HepG2 (cell line): ENCODE results near the gene ZKSCAN3. TPM values are rescaled to one million over a fixed set of nuclear protein-coding genes. Genes with fewer than 3 reads are reported as not detected.

Source experiments
- CSRNP1 ChIP-seq: sonication (generic); formaldehyde crosslinking; IDR thresholded peaks from 2 replicates; pipeline ENCODE4 v1.8.1; 2023; ENCODE audit warnings: mild to moderate bottlenecking, missing genetic modification reagents
- FOXJ3 ChIP-seq: sonication (generic); formaldehyde crosslinking; IDR thresholded peaks from 2 replicates; pipeline ENCODE4 v1.4.0; 2020; ENCODE audit warnings: missing genetic modification reagents, mild to moderate bottlenecking, borderline replicate concordance
- FOXK2 ChIP-seq: fragments of 450-650 bp; IDR thresholded peaks from 2 replicates; pipeline ENCODE4 v1.6.1; 2016
- KDM4B ChIP-seq: sonication (generic); formaldehyde crosslinking; IDR thresholded peaks from 2 replicates; pipeline ENCODE4 v1.4.0; 2020; ENCODE audit warnings: missing genetic modification reagents
- MTERF4 ChIP-seq: sonication (generic); formaldehyde crosslinking; IDR thresholded peaks from 2 replicates; pipeline ENCODE4 v1.8.0; 2023; ENCODE audit warnings: mild to moderate bottlenecking, missing genetic modification reagents
- NFE2L2 ChIP-seq: fragments of 150-350 bp; IDR thresholded peaks from 2 replicates; pipeline ENCODE4 v1.6.1; 2014; ENCODE audit warnings: low read length
- RFXAP ChIP-seq: sonication (generic); formaldehyde crosslinking; IDR thresholded peaks from 2 replicates; pipeline ENCODE4 v1.4.0; 2020; ENCODE audit warnings: missing genetic modification reagents, borderline replicate concordance
- TERF1 ChIP-seq: sonication (generic); formaldehyde crosslinking; IDR thresholded peaks from 2 replicates; pipeline ENCODE4 v1.8.0; 2022; ENCODE audit warnings: mild to moderate bottlenecking, missing genetic modification reagents, moderate library complexity
- TMF1 ChIP-seq: sonication (generic); formaldehyde crosslinking; IDR thresholded peaks from 2 replicates; pipeline ENCODE4 v1.8.1; 2022; ENCODE audit warnings: low read depth, missing genetic modification reagents
- ZBTB39 ChIP-seq: sonication (generic); formaldehyde crosslinking; IDR thresholded peaks from 2 replicates; pipeline ENCODE4 v1.5.0; 2020; ENCODE audit warnings: missing genetic modification reagents
- ZEB1 ChIP-seq: IDR thresholded peaks from 2 replicates; pipeline ENCODE4 v1.6.1; 2012; ENCODE audit warnings: mild to moderate bottlenecking, low read depth, inconsistent platforms; ENCODE audit not compliant: insufficient replicate concordance
- ZFP62 ChIP-seq: sonication (generic); formaldehyde crosslinking; IDR thresholded peaks from 2 replicates; pipeline ENCODE4 v1.4.0; 2020; ENCODE audit warnings: missing genetic modification reagents
- ZKSCAN5 ChIP-seq: sonication (generic); formaldehyde crosslinking; IDR thresholded peaks from 2 replicates; pipeline ENCODE4 v1.5.1; 2020; ENCODE audit warnings: mild to moderate bottlenecking, missing genetic modification reagents
- ZNF326 ChIP-seq: sonication (generic); formaldehyde crosslinking; IDR thresholded peaks from 2 replicates; pipeline ENCODE4 v1.4.0; 2020; ENCODE audit warnings: missing genetic modification reagents, borderline replicate concordance
- ZNF367 ChIP-seq: sonication (generic); formaldehyde crosslinking; IDR thresholded peaks from 2 replicates; pipeline ENCODE4 v1.4.0; 2020; ENCODE audit warnings: missing genetic modification reagents, borderline replicate concordance
- ZNF383 ChIP-seq: sonication (generic); formaldehyde crosslinking; IDR thresholded peaks from 2 replicates; pipeline ENCODE4 v1.4.0; 2020; ENCODE audit warnings: missing genetic modification reagents, mild to moderate bottlenecking, borderline replicate concordance
- ZNF564 ChIP-seq: sonication (generic); formaldehyde crosslinking; IDR thresholded peaks from 2 replicates; pipeline ENCODE4 v1.8.1; 2023; ENCODE audit warnings: mild to moderate bottlenecking, missing genetic modification reagents
- ZNF572 ChIP-seq: sonication (generic); formaldehyde crosslinking; IDR thresholded peaks from 2 replicates; pipeline ENCODE4 v1.5.1; 2020; ENCODE audit warnings: mild to moderate bottlenecking, missing genetic modification reagents
- ZNF614 ChIP-seq: IDR thresholded peaks from 2 replicates; pipeline ENCODE4 v1.6.1; 2018; ENCODE audit warnings: missing biosample characterization, missing genetic modification reagents, inconsistent platforms, borderline replicate concordance
- ZNF674 ChIP-seq: sonication (generic); formaldehyde crosslinking; IDR thresholded peaks from 2 replicates; pipeline ENCODE4 v1.5.0; 2020; ENCODE audit warnings: low read depth, mild to moderate bottlenecking, missing genetic modification reagents
- ZNF788 ChIP-seq: sonication (generic); formaldehyde crosslinking; IDR thresholded peaks from 2 replicates; pipeline ENCODE4 v1.5.0; 2020; ENCODE audit warnings: mild to moderate bottlenecking, missing genetic modification reagents, borderline replicate concordance
- polyA plus RNA-seq, 8 experiments: library from polyadenylated mRNA; depleted of rRNA in 3 of 8; stranded (reverse) in 7 of 8; unstranded in 1 of 8; fragments of >200 nt; fragmentation: Illumina TruSeq in 4 of 8; extraction: Trizol in 4 of 8; gene quantifications; 2 replicates each; pipeline versions ENCODE4 v1.2.1 to v1.2.3, GENCODE V29; 2011 to 2016; ENCODE audit warnings: low read depth in 4 of 8, missing spikeins in 1 of 8, mixed read lengths in 1 of 8; ENCODE audit not compliant: insufficient read depth in 1 of 8
- total RNA-seq, 5 experiments: library from RNA; depleted of rRNA; stranded (reverse); fragments of >200 nt; fragmentation: Illumina TruSeq; extraction: Trizol; gene quantifications; 2 replicates each; pipeline ENCODE4 v1.2.3, GENCODE V29; 2016; ENCODE audit warnings: low read depth in 1 of 5

The ZKSCAN3 gene
- total and polyA plus RNA-seq, 2 of the 13 experiments (the other 11 are each of a cell fraction or from before 2014, with no cell fraction given): 3.3 to 7.4 TPM

GRCh38 chr6:28399350-28400121 is 49.8 kb downstream of the ZKSCAN3 start, which contains the start of gene ZSCAN12 (continued):
- TF ChIP-seq MTERF4: peak; percentile 63; the same call in 1 of the 2 replicates
- TF ChIP-seq TMF1 (CRISPR knock-in tag): 0 out of 2 replicates have a peak, but pooled peaks have one; percentile 85
- peak; percentile 83; the same call in 1 of the 2 replicates for TF ChIP-seq ZNF564 (CRISPR knock-in tag)
- TF ChIP-seq KDM4B: peak; percentile 90
- no peak for TF ChIP-seq ZNF674 (CRISPR knock-in tag)
- TF ChIP-seq TERF1 (CRISPR knock-in tag): no peak
- TF ChIP-seq ZNF367 (CRISPR knock-in tag): no peak
- peak; percentile 80 for TF ChIP-seq CSRNP1 (CRISPR knock-in tag)
- no peak for TF ChIP-seq ZNF326 (CRISPR knock-in tag)
- TF ChIP-seq FOXJ3 (CRISPR knock-in tag): peak; percentile 83; the same call in 1 of the 2 replicates
- no peak for TF ChIP-seq ZNF383 (CRISPR knock-in tag)
- TF ChIP-seq ZFP62 (CRISPR knock-in tag): no peak
- TF ChIP-seq ZBTB39: 0 out of 2 replicates have a peak, but pooled peaks have one; percentile 48
- TF ChIP-seq ZNF614 (CRISPR knock-in tag): peak; percentile 74
- TF ChIP-seq RFXAP: peak; percentile 94
- no peak for TF ChIP-seq FOXK2
- peak; percentile 97 for TF ChIP-seq ZNF572 (CRISPR knock-in tag)
- no peak for TF ChIP-seq NFE2L2
- peak; percentile 91 for TF ChIP-seq ZEB1
- TF ChIP-seq ZKSCAN5: no peak; the same call in 1 of the 2 replicates
- TF ChIP-seq ZNF788: peak; percentile 98
